ENCODE measurements around the gene CUZD1. TPM values are rescaled to one million over a fixed set of nuclear protein-coding genes. Genes with fewer than 3 reads are reported as not detected.

The CUZD1 gene
- total and polyA plus RNA-seq, 12 donors = 0.14 to 2.2 (median 0.57) TPM; not detected in 3

DNA sequence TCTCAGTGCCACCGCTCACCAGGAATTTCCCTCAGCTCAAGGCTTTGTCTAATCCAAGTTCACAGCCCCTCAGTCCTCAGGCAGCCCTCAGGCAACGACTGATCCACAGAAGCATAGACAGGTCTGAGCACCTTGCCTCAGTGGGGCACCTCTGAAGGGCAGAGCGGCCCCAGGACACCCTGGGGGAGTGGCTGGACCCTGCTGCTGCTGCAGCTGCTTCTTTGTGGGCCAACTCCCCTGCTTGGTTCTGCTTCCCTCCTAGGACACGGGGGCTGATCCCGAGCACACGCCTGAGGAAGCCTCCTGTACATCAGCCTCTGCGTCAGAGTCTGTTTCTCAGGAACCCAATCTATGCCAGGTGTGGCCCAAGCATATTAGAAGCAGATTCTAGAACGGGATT lies 16.2 kb downstream of the CUZD1 start:
- no peak for DNase-seq
- intact Hi-C loops (cut with DNase I) = no loop called here
- Histone ChIP-seq H3K4me3 (no peak overlapping the region), H3K9me3 (replicated peaks in 1 of 3) (no peaks in the 10 kb centered on the region), H3K4me1 (replicated peaks in 1 of 2) (no peaks in the 10 kb centered on the region), H3K36me3 (replicated peaks in 1 of 2) (no peaks in the 10 kb centered on the region), H3K27me3 (peaks cover 2% of the 10 kb centered on the region), H3K27ac (no peak overlapping the region)
- 66 to 85% (median 75%) methylated on average over 7 to 8 of the region's 8 CpGs for WGBS, 4 donors
- TF ChIP-seq, protein P1, sequence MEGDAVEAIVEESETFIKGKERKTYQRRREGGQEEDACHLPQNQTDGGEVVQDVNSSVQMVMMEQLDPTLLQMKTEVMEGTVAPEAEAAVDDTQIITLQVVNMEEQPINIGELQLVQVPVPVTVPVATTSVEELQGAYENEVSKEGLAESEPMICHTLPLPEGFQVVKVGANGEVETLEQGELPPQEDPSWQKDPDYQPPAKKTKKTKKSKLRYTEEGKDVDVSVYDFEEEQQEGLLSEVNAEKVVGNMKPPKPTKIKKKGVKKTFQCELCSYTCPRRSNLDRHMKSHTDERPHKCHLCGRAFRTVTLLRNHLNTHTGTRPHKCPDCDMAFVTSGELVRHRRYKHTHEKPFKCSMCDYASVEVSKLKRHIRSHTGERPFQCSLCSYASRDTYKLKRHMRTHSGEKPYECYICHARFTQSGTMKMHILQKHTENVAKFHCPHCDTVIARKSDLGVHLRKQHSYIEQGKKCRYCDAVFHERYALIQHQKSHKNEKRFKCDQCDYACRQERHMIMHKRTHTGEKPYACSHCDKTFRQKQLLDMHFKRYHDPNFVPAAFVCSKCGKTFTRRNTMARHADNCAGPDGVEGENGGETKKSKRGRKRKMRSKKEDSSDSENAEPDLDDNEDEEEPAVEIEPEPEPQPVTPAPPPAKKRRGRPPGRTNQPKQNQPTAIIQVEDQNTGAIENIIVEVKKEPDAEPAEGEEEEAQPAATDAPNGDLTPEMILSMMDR (IDR thresholded peaks at IDR 0.05) = no peak
- TF ChIP-seq POLR2A (IDR thresholded peaks at IDR 0.05) = no peak

DNA sequence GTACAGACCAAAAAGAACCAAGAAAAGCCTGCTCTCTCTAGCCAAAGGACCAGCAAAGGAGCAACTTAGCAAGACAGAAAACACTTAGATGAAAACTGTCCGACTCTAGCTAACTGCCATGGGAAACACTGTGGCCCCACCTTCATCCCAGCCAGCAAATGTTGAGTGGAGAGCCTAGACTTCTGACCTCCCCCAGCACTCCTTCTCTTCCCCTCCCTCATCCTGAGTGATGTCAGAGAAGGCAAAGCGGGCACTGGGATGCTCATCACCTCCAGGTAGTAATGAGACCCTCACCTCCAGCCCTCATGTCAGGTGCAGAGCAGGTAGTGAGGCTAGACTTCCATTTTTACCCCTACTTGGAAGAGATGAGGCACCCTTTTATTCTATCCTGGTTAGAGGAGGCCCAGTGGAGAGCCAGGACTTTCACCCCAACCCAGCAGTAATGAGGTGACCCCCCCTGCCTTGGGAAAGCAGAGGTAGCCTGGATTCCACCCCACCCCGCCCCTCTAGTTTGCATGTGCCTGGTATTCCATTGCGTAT lies 16.9 kb downstream of the CUZD1 start:
- 73 to 84% (median 75%) methylated on average over 4 of the region's 4 CpGs for WGBS, 4 donors
- H3K4me3 ChIP-seq = no peak overlapping the region
- intact Hi-C loops (cut with DNase I) = no loop called here
- no peaks in the 10 kb centered on the region for H3K36me3 ChIP-seq (replicated peaks in 1 of 2)
- DNase-seq = no peak
- no peaks in the 10 kb centered on the region for H3K4me1 ChIP-seq (replicated peaks in 1 of 2)
- H3K9me3 ChIP-seq (replicated peaks in 1 of 3) = no peaks in the 10 kb centered on the region
- H3K27ac ChIP-seq = no peak overlapping the region
- H3K27me3 ChIP-seq = peaks cover 2% of the 10 kb centered on the region
- TF ChIP-seq POLR2A (IDR thresholded peaks at IDR 0.05) = no peak
- TF ChIP-seq, protein P1 (IDR thresholded peaks at IDR 0.05) = no peak

DNA sequence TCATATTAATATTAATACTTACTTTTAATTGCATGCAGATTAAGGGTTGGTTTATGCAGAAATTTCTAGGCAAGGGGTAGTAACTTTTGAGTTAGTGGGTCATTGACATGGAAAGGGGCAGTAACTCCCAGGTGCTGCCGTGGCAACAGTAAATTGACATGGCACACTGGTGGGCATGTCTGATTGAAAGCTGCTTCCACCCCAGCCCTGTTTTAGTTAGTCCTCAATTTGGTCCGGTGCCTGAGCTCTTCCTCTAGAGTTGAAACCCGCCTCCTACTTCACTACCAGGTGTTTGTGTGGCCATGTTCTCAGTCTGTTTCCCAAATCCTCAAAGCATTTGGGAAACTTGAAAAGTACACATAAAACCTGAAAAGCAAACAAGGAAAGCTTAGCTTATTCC lies 18.4 kb downstream of the CUZD1 start:
- H3K4me1 ChIP-seq (replicated peaks in 1 of 2) = no peaks in the 10 kb centered on the region
- DNase-seq = no peak
- peaks cover 2% of the 10 kb centered on the region for H3K27me3 ChIP-seq
- no peak overlapping the region for H3K27ac ChIP-seq
- H3K36me3 ChIP-seq (replicated peaks in 1 of 2) = no peaks in the 10 kb centered on the region
- no peak overlapping the region for H3K4me3 ChIP-seq
- no peaks in the 10 kb centered on the region for H3K9me3 ChIP-seq (replicated peaks in 1 of 3)
- WGBS, 4 donors = 80 to 85% (median 83%) methylated on average over 3 of the region's 3 CpGs
- TF ChIP-seq, protein P1 (IDR thresholded peaks at IDR 0.05) = no peak
- TF ChIP-seq POLR2A (IDR thresholded peaks at IDR 0.05) = no peak
- intact Hi-C loops (cut with DNase I) = no loop called here

DNA sequence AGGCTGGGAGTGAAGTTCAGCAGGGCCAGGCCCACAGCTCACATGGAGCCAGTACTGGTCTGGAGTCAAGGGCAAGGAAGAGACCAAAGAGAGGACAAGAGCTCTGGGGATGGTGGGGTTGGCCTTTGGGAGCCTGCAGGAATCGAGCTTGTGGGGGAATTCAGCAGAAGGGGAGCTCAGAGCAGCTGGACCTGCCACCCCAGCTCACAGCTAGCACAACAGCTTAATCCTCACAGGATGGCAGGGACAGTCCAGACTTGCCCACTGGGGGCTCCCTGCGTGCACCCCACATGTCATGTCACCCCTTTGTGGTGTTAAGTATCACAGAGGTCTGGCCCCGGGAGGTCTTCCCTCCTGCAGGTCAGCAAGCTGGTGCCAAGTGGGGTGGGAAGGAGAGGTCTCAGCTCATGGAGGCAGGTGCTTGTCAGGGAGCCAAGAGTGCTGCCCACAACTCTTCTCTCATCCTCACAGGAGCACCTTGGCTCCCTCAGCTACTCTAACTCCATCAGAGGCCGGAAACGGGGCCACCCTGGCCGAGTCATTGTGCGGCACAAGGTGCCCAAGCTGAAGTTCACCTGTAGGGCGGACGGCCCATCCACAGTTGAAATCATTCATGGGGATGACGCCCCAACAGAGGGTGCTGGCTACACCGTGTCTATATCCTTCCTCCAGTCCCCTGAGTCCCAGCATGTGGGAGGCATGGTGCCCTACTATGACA lies 22.5 kb downstream of the CUZD1 start:
- WGBS, 4 donors = 58 to 84% (median 75%) methylated on average over 3 to 11 of the region's 11 CpGs
- H3K4me3 ChIP-seq = no peak overlapping the region
- H3K36me3 ChIP-seq (replicated peaks in 1 of 2) = no peaks in the 10 kb centered on the region
- no peak for DNase-seq
- H3K9me3 ChIP-seq (replicated peaks in 1 of 3) = no peaks in the 10 kb centered on the region
- no peaks in the 10 kb centered on the region for H3K4me1 ChIP-seq (replicated peaks in 1 of 2)
- TF ChIP-seq, protein P1 (IDR thresholded peaks at IDR 0.05) = no peak
- TF ChIP-seq POLR2A (IDR thresholded peaks at IDR 0.05) = no peak
- H3K27ac ChIP-seq = no peak overlapping the region
- intact Hi-C loops (cut with DNase I) = no loop called here
- peaks cover 23% of the 10 kb centered on the region for H3K27me3 ChIP-seq
